Activated CD8-positive, alpha-beta memory T cell treated with anti-CD3 and anti-CD28 coated beads, Interleukin-2, amount 50 U/mL, for 1 hour (primary cell): ENCODE data around the gene NOP58.
"Not testable (repeated sequence)": the region's sequence is repeated elsewhere in the genome, so short reads cannot be mapped to it uniquely, and the experiment has no call there.

Source experiments
- DNase-seq: peaks from one replicate; pipeline ENCODE4 v3.0.0-alpha.2; 2020; ENCODE audit errors: extremely low read depth

The NOP58 gene

DNA sequence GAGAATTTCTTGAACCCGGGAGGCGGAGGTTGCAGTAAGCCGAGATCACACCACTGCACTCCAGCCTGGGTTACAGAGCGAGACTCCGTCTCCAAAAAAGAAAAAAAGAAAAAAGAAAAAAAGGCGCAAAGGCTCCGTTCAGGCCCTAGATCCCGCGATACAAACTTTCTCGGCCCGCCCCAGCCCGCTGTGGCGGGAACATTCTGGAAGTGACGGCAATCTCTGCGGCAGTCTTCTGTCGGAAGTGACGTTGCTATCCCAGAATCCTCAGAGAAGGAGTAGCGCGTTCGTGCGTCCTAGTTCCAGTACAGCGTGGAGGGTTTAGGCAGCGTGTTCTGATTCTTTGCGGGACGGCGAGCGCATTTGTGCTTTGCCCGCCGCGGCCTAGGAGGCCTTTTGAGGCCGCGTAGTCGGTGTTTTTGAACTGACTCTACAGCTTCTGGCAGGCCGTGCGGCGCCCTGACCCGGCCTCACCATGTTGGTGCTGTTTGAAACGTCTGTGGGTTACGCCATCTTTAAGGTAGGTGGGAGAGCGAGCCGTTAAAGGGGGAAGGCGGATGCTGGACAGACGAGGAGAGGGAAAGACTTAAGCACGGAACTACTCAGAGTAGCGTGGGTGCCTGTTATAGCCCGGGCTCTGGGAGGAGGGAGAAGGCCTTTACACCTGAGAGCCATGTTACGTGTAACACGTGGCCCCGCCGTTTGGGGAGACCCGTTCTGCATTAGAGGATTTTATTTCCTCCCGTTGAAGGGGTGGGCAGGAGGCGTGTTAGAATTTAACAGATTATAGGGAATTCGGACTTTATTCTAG, at the start of gene NOP58:
TSS of gene NOP58 (plus strand) at position 297 of the 811 bp plus-strand sequence. CDS start at position 476, 179 bp downstream.
- peak; percentile 73 for DNase-seq

- DNase-seq, result no peak
Observed at GRCh38 chr2:202221873-202222272, 43.7 kb upstream of the NOP58 start.

DNA sequence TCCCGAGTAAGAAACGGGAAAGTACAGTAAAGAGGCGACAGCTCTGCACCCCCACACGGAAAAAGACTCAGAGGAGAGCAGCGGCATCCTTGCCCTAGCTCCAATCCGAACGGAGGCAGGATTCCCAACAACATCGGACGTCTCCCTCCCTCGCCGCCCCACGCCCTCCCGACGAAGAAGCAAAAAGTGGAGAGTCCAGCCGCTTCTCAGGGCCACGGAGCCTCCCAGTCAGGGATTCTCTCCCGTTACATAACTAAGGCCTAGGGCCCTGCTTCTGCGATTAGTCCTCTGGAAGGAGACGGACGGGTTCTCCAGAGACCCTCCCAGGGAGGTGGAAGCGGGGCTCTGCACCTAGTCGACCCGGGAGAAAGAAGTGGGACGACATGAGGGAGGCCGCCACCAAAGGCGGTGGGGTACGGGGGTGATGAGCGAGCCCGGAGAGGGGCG, 27.8 kb upstream of the NOP58 start:
- DNase-seq, result no peak

DNA sequence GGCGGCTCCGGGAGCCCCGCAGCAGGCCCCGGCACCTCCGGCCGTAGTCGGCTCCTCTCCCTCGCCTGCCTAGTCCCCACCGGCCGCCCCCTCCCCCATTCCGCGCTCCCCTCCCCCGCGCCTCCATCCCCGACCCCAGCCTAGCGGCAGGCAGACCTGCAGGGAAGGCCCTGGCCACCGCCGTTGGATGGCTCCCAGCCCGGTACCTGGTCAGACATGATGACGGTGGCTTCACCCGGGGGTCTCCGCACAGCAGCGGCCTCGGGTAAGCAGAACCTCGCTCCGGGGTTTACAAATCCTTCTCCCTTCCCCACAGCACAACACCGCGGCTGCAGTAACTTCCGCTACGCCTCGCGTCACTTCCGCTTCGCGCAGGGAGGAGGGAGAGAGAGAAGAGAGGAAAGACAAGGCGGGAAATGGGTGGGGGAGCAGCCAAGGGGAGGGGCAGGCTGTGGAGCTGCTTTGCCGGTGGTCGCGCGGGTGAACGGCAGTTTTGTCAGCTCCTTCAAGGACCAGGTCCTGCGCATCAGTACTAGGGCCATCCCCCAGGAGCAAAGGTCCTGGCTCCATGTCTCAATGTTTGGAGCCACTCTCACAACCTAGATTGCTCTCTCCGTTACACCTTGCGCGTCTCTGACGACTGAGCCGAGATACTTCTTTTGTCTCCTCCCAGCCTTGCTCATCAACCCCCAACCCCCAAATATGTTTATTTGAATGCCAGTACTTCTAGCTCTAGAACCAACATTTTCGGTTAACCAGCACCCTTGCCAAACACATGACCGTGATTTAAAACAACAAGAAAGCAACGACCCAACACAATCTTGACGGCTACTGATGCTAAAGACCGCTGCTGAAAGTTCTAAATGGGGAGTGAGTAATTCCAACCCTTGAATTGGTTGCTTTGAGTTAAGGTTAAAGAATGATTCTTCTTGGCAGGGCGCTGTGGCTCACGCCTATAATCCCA, 27.0 kb upstream of the NOP58 start, which contains the start of gene SUMO1:
TSS of gene SUMO1 (minus strand) at position 364 of the 964 bp plus-strand sequence. CDS start at position 218, 146 bp downstream.
- DNase-seq, result peak; percentile 72

DNA sequence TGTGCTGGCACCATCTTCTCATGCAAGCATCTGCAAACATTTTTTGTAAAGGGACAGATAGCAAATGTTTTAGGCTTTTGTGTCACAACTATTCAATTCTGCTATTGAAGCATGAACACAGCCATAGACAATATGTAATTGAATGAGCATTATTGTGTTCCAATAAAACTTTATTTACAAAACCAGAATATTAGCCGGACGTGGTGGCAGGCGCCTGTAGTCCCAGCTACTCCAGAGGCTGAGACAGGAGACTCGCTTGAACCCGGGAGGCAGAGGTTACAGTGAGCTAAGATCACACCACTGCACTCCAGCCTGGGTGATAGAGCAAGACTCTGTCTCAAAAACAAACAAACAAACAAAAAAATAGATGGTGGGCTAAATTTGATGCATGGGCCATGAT, 17.9 kb upstream of the NOP58 start:
- not testable (repeated sequence) for DNase-seq

GRCh38 chr2:202249521-202250253, 15.9 kb upstream of the NOP58 start:
- no peak for DNase-seq

- no peak for DNase-seq
Observed at GRCh38 chr2:202251494-202251893, 14.1 kb upstream of the NOP58 start.

DNA sequence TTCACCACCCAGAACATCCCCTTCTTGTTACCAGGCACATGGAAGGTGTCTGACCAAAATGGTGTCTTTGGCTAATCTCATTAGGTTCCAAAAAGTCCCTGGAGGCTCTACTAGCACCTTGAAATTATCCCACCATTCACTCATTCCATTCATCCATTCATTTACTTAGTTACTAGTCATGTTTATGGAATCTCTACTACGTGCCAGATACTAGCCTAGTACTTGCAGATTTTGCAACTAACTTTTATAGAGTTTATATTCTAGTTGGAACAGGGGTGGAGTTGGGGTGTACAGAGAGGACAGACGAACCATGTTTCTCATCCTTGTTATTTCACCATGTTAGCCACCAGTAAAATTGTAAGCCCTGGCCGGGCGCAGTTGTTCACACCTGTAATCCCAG, 4.0 kb upstream of the NOP58 start:
- DNase-seq, result no peak

GRCh38 chr2:202267495-202267894, 1.9 kb downstream of the NOP58 start:
- DNase-seq, result no peak

GRCh38 chr2:202269585-202269984, 4.0 kb downstream of the NOP58 start:
- no peak for DNase-seq

- DNase-seq, result no peak
Observed at GRCh38 chr2:202270487-202270886, 4.9 kb downstream of the NOP58 start.

GRCh38 chr2:202276078-202276720, 10.6 kb downstream of the NOP58 start:
- DNase-seq, result not testable (repeated sequence)

- DNase-seq, result no peak
Observed at GRCh38 chr2:202278036-202278760, 12.6 kb downstream of the NOP58 start.

GRCh38 chr2:202278944-202279343, 13.4 kb downstream of the NOP58 start:
- DNase-seq, result no peak

DNA sequence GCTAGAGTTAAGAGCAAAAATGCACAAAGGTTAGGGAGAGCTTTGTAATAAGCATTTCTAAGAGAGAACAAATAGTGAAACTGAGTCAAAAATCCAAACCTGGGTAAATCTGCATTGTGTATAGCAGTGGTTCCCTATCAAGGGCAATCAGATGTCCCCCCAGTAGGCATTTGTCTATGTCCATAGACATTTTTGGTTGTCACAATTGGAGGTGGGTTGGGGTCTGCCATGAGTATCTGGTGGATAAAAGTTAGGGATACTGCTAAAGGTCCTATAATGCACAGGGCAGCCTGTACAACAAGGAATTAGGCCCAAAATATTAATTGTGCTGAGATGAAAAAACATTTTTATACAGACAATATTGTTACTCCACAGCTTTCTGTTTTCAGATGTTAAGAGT, 21.0 kb downstream of the NOP58 start:
- no peak for DNase-seq

DNA sequence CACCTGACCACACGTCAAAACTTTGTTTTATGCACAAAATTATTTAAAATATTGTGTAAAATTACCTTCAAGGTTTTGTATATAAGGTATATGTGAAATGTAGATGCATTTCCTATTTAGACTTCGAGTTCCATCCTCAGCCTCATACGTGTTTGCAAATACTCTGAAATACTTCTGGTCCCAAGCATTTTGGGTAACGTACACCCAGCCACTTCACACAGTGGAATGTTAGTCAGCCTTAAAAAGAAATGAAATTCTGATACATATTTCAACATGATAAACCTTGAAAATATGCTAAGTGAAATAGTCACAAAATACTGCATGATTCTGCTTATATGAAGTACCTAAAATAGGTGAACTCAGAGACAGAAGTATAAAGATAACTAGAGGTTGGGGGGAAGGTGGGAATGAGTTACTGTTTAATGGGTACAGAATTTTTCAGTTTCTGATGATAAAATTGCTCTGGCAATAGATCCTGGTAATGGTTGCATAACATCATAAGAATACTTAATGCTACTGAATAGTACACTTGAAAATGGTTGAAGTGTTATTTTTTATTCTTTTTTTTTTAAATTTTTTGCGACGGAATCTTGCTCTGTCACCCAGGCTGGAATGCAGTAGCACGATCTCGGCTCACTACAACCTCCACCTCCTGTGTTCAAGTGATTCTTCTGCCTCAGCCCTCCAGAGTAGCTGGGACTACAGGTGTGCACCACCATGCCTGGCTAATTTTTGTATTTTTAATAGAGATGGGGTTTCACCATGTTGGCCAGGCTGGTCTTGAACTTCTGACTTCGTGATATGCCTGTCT, 24.0 kb downstream of the NOP58 start:
- DNase-seq, result no peak

- DNase-seq, result no peak
Observed at GRCh38 chr2:202290316-202290715, 24.8 kb downstream of the NOP58 start.

GRCh38 chr2:202290970-202291369, 25.4 kb downstream of the NOP58 start:
- no peak for DNase-seq

DNA sequence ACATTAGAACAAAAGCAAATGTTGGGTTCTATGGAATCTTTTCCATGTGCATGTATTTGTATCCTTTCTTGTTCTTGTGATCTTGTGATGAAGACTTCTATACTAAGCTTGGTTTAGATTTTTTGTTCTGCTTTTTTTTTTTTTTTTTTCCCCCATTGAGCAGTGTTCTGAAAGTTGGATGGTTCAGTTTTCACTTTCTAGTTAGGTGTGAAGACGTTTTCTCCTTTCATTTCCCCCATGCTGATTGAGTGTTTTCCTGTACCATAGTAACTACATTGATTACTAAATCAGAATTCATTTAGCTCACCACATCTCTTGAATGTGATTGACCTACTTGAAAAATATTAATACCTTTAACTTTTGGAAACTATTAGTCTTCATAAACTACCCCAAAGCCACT, 34.1 kb downstream of the NOP58 start:
- DNase-seq, result no peak

GRCh38 chr2:202306034-202306433, 40.5 kb downstream of the NOP58 start:
- no peak for DNase-seq
